HG03571 (cell line): ENCODE measurements around the gene MAP3K9.

Experiments used
- ATAC-seq: cut with Tn5 transposase; IDR thresholded peaks from one replicate; pipeline ENCODE4 v1.9.1; 2021; ENCODE audit not compliant: unreplicated experiment

Gene MAP3K9

DNA sequence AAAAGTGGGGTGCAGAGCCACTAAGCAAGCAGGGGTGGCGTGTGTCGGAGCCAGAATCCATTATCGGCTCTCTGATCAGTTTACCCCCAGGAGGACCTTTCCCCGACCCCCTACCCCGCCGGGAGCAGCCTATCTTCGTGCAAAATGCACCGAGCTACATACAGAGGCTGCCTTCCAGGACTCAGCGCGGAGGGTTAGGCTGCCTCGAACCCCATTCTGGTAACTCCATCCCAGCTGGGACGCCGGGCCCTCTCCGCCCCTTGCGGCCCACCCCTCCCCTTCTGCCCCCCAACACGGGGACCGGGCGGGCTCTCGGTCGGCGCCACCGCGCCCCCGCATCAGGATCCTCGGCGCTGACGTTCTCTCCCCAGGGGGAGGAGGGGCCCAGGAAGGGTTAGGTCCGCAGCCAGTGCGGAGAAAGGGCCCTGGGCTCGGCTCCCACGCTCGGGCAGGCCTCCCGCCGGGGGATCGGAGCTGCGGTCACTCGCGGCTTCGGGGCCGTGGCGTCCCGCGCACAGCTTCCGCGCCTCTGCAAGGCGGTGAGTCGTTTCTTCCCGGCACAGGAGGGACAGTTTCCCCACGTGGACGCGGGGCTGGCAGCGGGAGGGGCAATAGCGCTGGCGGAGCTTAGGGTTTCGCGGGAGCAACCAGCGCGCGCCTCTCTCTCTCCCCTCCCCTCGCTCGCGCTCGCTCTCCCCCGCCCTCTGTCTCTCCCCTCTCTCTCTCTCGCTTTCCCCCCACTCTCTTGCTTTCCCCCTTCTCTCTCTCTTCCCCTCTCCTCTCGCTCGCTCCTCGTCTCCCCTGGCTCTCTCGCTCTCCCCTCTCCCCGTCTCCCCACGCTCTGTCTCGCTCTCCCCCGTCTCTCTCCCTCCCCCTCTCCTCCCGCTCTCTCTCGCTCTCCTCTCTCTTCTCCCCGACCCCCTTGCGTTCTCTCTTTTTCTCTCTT lies 12.5 kb upstream of the MAP3K9 start:
- no peak for ATAC-seq

DNA sequence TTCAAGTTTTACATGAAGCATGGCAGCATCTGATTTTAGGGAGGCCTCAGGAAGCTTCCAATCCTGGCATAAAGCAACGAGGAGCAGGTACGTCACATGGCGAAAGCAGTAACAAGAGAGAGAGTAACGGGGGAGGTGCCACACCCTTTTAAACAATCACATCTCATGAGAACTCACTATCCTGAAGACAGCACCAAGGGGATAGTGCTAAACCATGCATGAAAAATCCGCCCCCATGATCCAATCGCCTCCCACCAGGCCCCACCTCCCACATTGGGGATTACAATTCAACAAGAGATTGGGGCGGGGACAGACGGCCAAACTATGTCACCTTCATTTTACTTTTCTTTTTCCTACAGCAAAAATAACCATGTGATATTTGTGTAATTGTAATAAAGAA lies 7.2 kb upstream of the MAP3K9 start:
- ATAC-seq, result no peak

DNA sequence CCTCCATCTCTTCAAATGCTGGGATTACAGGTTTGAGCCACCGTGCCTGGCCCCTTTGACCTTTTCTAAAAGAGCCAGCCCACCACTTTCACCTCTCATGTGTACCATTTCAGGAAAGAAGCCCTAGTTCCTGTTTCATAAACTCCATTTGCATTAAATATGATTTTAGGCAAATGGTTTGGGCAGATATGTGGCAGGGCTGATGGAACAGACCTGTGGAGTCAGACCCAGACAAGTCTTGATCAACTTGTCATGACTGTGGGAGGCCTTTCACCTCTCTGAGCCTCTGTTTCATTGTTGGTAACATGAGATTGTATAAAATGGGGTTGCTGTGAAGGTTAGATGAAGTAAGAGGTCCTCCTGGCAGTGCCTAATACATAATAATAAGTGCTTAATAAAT lies 5.2 kb upstream of the MAP3K9 start:
- ATAC-seq, result no peak

DNA sequence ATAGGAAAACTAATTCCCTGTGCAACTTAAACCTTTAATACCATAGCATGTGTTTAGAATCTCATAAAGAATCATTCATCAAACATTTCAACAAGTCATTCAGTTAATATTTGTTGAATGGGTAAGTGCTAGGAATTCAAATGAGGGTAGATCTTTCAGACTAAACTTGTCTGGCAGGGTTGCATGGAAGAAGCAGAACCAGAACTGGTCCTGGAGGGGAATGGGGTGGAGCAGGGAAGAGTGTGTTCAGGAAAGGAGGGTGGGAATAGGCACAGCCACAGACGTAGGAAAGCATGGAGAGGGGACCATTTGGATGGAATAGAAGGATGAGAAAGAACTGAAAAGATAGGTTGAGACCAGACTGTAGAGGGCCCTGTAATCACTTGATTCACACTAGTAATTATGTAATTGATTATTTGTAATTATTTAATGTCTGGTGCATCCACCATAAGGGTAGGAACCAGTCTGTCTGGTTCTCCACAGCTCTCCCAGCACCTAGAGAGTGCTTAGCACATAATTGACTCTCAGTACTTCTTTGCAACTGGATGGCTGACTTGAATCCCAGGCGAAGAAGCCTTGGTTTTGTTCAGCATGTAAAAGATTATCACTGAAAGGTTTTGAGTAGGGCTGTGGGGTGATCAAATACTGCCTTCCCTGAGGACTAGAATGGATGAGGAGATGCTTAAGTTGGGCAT lies 3.0 kb upstream of the MAP3K9 start:
- ATAC-seq, result no peak

DNA sequence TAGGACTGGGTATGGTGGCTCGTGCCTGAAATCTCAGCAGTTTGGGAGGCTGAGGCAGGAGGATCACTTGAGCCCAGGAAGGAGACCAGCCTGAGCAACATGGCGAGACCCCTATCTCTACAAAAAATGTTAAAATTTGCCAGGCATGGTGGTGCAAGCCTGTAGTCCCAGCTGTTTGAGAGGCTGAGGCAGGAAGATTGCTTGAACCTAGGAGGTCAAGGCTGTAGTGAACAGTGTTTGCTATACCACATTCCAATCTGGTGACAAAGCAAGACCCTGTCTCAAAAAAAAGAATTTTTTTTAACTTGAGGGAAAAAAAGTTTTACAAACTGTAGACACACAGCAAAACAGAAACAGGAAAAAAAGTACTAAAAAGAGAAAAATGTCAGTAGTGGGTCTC lies 2.3 kb upstream of the MAP3K9 start:
- ATAC-seq, result no peak

DNA sequence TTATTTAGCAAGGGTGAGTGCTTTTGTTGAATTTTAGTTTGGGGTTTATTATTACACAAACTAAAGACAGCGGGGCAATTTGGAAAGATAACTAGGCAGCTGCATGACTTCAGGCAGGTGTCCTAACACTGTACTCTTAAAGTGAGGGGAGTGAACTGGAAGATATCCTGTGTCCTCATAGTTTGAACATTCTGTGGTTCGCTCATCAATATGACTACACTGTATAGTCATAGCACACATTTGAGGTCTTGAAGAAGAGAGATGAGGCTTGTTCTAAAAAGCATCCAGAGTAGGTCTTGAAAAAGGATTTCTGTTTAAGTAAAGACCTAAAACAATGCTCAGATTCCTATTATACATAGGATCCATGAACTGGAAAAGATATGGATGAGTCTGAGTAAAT lies 1.7 kb upstream of the MAP3K9 start:
- ATAC-seq, result no peak

DNA sequence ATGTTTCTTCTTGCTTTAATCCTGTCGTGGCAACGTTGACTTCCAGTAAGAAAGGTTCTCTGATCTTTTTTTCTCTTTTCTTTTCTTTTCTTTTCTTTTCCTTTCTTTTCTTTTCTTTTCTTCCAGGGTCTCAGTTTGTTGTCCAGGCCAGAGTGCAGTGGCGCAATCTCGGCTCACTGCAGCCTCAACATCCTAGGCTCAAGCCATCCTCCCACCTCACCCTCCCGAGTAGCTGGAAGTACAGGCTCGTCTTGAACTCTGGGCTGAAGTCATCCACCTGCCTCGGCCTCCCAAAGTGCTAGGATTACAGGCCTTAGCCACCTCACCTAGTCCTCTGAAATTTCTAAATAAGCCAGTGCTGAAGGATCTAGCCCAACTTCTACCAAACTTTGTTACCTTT lies 1.3 kb upstream of the MAP3K9 start:
- no peak for ATAC-seq

DNA sequence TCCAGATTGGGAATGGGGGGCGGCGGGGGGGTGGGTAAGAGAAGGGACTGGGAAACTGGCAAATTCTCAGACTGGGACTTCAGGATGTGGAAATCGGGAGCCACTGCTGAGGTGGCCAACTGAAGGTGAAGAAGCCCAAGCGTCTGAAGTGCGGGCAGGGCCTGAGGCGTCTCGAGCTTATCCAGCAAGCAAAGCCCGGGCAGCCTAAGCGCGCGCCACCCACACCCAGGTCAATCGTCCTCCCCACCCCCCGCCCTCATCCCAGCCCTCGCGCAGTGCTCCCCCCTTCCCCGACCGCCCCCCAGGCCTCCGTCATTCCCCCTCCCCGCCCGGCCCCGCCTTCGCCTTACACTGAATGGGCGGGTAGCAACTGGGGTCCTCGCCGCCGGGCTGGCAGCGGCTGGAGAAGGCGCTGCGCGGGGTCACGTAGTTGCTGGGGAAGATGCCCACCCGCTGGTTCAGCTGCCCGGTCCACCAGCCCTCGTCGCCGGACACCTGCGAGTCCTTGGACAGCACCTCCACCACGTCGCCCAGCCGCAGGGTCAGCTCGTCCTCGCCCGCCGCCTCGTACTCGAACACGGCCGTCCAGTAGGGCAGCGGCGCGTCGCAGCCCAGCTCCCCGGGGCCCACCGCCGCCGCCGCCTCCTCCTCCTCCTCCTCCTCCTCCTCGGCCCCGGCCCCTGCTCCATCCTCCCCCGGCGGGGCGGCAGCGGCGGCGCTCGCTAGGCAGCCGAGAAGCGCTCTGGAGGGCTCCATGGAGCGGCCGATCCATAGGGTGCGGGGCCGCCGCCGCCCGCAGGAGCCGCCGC lies 693 bp downstream of the MAP3K9 start:
- ATAC-seq, result peak; percentile 17

DNA sequence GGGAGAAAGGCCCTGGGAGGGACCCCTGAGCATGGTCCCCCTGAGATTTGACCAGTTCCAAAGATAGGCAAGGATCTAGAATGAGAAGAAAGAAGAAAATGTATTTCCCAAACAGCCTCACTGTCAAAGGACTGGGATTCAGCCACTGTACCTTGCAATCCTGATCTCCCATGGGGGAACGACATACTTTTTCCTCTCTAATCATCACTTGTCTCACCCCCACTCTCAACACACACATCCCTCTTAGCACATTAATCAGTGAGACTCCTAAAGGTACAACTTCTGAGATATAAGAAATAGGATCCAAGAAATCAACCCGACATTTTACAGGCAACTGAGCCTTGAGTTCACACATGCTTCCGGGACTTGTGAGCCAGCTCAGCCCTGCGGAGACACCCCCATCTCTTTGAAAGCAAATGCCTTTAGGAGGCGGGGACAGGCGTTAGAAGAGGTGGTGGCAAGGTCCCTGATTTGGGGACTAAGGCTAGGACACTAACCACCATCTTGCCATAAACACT lies 1.4 kb downstream of the MAP3K9 start:
- ATAC-seq, result no peak

DNA sequence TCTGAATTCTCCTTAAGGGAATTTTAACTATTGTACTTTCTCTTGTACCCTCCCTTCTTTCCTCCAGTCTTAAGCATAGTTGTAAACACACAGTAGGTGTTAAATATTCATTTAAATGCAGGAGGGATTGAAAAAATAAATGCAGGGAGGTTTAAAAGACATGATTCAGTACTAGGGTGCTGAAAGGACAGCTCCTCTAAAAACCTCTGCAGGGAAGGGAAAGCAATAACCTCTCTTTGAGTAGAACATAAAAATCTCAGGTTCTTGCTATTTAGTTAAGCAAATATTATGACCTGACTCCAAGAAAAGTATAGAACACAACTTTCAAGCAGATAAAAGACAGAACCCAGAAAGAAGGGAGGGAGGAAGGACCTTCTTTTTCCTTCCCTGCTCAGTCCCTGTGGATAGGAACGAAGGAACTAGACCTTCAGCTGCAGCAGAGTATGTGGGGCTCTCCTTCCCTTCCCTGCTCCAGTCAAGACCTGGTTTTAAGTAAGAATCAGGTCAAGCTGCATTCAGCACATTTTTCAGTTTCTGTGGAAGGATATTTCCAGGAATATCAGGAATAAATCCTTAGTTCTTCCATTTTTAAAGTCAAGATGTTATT lies 4.7 kb downstream of the MAP3K9 start:
- ATAC-seq, result no peak

DNA sequence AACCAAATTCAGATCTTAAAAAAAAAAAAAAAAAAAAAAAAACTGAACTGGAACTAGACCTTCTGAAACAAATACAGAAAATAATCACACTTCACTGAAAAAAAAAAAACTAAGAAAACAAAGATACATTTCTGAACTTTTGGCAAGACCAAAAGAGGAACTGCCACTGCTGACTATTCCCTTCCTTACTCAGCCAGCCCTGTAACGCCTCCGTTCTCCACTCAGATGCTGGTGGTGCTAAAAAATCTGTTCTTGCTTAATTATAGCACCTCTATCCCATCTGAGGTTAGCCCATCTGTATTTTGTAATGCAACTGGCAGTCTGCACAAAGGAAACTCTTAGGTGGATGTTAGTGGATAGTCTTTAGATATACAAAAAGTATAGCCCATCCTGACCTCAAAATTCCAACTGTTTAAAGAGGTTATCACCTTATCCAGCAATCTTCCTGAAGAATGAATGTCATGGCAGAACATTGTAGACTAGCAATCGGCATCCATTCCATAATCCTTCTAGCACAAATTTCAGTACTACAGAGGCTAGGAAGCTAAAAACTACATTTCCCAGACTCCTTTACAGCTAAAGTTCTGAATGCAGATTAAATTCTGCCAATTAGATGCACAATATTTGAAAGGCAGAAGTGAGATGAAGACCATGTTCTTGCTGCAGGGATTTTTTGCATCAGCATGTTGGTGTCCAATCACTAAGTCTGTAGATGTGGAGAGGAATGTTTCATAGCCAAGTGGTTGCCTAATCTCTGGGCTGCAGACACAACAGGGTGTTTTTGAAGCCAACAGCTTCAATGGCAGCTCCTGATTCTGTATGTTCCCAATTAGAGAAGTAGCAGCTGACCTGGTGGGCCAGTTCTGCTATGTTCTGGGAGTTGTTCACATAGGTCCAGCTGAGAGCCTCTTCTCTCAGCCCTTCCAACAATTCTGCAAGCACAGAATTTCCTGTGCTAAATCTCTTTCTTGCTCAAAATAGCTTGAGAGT lies 5.7 kb downstream of the MAP3K9 start:
- ATAC-seq, result peak; percentile 62

DNA sequence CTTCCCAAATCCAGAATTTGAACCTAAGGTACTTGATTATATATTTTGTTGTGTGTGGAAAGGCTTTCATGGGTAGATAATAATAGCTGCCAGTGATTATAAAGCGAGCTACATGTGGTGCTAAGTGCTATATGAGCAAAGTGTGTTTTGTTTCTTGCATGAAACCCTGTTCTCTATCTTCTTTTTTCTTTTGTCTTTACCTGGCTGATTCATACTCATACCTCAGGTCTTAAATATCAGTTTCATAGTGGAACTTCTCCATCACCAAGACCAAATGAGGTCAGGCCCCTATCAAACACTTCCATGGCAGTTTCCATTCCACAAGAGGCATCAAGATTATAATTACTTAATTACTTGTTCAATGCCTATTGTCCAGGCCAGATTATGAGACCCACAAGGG lies 6.9 kb downstream of the MAP3K9 start:
- no peak for ATAC-seq

DNA sequence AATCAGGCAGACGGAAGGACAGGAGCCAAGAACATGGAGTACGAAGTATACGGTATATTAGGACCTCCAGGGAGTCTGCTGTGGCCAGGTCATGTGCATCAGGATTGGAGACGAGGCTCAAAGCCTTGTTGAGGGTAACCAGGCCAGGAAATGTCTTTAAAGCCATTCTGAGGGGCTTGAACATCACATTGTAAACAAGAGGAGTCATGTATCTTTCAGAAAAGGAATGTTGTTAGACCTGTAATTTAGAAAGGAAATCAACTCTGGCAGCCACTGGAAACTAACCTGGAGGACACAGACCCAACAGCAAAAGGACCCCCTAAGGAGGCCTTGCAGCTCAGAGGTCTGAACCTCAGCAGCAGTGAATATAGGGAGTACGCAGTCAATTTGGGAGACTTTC lies 7.5 kb downstream of the MAP3K9 start:
- ATAC-seq, result no peak

DNA sequence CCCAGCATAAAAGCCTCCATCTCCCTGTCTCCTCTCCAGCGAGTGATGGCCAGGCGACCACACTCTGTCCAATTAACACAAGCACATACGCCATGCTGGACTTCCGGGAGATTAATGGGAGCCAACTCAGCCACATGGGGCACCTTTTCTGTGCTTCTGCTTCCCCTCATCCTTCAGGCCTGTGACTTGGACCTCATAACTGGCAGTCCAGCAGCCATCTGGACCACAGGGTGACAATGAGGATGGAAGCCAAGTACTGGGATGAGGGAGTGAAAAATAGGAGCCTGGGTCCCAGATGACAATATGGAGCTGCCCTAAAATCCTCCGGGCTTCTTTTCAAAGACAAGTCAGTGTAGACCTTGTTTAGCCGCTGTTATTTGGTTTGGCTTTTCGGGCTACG lies 12.8 kb downstream of the MAP3K9 start:
- ATAC-seq, result no peak

DNA sequence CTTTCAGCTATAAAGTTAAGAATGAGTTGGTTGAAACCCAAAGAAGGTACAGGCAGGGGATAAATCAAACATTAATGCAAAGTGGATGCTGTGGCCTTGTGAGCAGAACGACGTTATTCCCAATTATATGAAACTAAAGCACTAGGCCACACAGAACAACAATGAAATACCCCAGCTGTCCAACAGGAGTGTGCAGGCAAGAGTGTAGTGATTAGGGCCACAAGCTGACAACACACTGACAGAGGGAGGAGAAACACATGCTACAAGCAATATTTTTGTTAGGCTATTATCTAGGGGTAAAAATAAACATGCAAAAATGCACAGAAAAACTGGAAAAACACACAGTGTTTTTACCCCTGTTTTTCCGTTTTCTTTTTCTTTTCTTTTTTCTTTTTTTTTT lies 15.0 kb downstream of the MAP3K9 start:
- ATAC-seq, result no peak

DNA sequence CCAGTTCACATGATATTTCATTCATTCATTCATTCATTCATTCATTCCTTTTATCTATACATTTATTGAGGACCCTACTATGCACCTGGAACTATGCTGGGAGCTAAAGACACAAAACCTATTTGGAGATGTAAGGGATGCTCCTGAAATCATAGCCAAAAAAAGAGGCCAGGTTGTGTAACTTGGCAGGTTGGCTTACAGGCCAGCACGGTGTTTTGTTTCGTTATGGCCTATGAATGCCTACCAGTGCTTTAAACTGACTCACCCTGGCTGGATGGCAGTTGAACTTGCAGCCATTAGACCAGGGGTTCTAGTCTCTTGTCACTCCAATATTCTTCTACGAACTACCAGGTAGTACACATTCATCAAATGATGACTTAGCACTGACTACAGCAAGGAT lies 15.7 kb downstream of the MAP3K9 start:
- no peak for ATAC-seq

DNA sequence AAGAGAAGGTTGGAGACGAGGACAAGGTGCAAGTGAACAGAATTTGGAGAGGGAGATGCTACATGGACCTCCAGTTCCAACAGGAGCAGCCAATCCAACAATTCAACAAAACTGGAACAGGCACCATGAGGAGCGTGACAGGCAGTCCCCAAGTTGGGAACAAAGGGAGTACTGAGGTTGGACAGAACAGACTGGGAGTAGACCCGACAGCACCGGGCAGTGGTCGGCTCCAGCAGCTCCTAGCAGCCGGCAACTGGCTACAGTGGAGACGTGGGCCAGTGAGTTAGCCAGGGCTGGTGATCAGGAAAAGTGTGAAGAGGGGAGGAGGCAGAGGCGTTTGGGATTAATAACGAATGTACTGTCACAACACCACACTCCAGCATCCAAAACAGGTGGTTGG lies 16.4 kb downstream of the MAP3K9 start:
- ATAC-seq, result no peak

DNA sequence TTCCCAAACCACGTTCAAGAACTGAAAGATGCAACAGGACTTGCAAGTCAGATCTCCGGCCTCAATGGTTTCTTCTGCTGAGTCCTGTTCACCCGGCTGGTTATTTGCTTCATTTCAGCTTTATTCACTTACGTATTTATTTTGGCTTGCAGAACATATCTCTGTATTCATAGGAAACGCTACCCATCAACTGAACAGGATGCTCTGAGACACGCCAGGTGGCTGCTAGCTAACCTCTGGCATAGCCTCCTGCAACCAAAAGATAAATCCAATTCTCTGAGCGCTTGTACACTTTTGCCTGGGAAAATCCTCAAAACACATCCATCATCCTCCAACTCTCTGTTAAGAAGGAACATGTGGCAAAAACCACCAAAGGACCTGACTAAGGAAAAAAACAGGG lies 17.3 kb downstream of the MAP3K9 start:
- no peak for ATAC-seq

DNA sequence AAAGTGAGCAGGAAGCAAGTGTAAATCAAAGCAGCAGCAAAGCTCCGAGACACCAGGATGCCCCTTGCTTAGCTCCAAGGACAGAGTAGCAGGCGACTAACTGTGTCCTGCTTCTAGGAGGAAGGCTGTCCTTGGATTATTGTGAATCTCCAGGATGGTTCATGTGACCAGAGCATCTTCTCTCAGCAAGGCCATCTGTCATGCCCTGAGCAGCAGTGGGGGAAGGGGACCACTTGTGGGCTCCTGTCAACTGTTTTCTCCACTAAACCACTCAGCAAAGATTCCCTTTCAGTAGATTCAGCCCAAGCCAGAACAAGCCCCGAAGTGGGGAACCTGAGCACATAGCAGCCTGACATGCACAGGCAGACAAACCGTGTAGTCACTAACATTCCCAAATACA lies 19.4 kb downstream of the MAP3K9 start:
- no peak for ATAC-seq

DNA sequence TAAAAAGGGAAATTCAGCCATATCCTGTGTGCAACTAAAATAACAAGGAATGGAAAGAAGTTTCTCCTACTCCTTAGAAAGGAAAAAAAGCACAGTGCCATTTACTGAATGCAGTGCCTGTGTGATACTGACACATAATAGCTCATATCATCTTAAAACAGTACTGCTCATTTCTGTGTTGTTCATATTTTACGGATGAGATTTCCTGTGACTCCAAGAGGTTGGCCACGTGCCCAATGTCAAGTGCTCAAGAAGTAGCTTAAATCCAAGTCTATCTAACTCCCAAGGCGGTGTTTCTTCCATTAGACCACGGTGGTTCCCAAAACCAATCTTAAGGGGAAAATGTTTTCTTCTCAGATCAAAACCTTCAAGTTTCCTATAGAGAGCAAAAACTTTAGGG lies 20.0 kb downstream of the MAP3K9 start:
- ATAC-seq, result no peak
